ENCODE results near the gene POU6F2. TPM values are rescaled to one million over a fixed set of nuclear protein-coding genes. Genes with fewer than 3 reads are reported as not detected.

POU6F2 gene
- total and polyA plus RNA-seq, 2 donors (not counting 1 experiment from before 2014, with no cell fraction given): 0.47 TPM; not detected in 1

DNA sequence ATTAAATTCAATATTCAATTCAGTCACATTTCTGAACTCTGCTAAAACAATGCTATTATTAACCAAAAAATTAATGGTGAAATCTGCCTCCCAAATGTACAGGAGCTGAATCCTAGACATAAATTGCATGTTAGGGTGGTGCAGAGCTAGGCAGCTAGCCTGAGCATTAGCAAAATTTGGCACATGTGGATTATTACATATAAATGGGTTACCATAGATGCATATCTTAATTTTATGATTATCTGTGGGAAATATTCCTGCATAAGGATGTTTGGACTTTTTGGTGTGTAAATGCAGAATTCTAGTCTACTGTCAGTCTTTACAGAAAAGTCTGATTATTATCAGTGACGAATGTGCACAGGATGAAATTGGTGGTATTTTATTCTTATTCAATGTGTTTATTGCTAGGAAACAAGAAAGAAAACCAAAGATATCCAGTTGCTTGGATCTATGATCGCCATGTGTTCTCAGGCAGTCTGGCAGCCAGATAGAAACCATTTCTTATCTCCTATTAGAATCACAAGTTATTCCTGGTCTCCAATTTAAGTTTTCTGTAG, 150.7 kb downstream of the POU6F2 start:
- no peak overlapping the region for H3K27ac ChIP-seq (ENCODE audit: low read length in 2 of 2)
- ChIA-PET CTCF (no interaction called here), POLR2A (no interaction called here)
- no peaks in the 10 kb centered on the region for H3K36me3 ChIP-seq (replicated peaks in 1 of 2; ENCODE audit: control extremely low read depth in 1 of 2, control insufficient read depth in 1 of 2, extremely low read depth in 1 of 2, insufficient read depth in 2 of 2, low read length in 1 of 2)
- peaks cover 23% of the 10 kb centered on the region for H3K27me3 Mint-ChIP-seq
- H4K20me1 ChIP-seq (ENCODE audit: control insufficient read depth, insufficient read depth, low read length, poor library complexity, severe bottlenecking): no peaks in the 10 kb centered on the region
- intact Hi-C loops (cut with micrococcal nuclease): no loop called here
- H3K4me1 ChIP-seq (ENCODE audit: control insufficient read depth in 2 of 2, insufficient read depth in 2 of 2, low read length in 2 of 2): no peaks in the 10 kb centered on the region
- no peak overlapping the region for H3K27ac Mint-ChIP-seq
- WGBS (ENCODE audit: insufficient coverage): 60% methylated on average over 1 of the region's 2 CpGs
- ATAC-seq (ENCODE audit: low read depth) (no peak), DNase-seq (no peak)
- H3K4me3 Mint-ChIP-seq: no peak overlapping the region
- no peak overlapping the region for H3K9ac ChIP-seq (ENCODE audit: low read length)
- H3K4me1 Mint-ChIP-seq: peaks cover 3% of the 10 kb centered on the region
- no peak overlapping the region for H2AFZ ChIP-seq (ENCODE audit: insufficient read depth, low read depth, low read length, poor library complexity, severe bottlenecking)
- no peaks in the 10 kb centered on the region for H3K27me3 ChIP-seq (replicated peaks in 1 of 4; ENCODE audit: control extremely low read depth in 1 of 4, control insufficient read depth in 3 of 4, insufficient read depth in 4 of 4, low read length in 3 of 4)
- H3K4me3 ChIP-seq (ENCODE audit: control extremely low read depth in 1 of 5, extremely low read depth in 1 of 5, insufficient read depth in 1 of 5, low read depth in 2 of 5, low read length in 4 of 5): no peak overlapping the region
- no peaks in the 10 kb centered on the region for H3K79me2 ChIP-seq (ENCODE audit: control insufficient read depth, insufficient read depth, low read length)
- H3K9me3 ChIP-seq (ENCODE audit: control extremely low read depth in 1 of 3, control insufficient read depth in 2 of 3, insufficient read depth in 1 of 3, low read length in 2 of 3): no peaks in the 10 kb centered on the region
- no peaks in the 10 kb centered on the region for H3K9me3 Mint-ChIP-seq (ENCODE audit: insufficient read depth)
- no peak overlapping the region for H3K4me2 ChIP-seq (replicated peaks; ENCODE audit: low read depth, low read length, poor library complexity, severe bottlenecking)
- TF ChIP-seq EZH2 (IDR thresholded peaks at IDR 0.05; ENCODE audit: borderline replicate concordance, insufficient read depth, low read depth, low read length, poor library complexity, severe bottlenecking): no peak
- TF ChIP-seq, protein P1, sequence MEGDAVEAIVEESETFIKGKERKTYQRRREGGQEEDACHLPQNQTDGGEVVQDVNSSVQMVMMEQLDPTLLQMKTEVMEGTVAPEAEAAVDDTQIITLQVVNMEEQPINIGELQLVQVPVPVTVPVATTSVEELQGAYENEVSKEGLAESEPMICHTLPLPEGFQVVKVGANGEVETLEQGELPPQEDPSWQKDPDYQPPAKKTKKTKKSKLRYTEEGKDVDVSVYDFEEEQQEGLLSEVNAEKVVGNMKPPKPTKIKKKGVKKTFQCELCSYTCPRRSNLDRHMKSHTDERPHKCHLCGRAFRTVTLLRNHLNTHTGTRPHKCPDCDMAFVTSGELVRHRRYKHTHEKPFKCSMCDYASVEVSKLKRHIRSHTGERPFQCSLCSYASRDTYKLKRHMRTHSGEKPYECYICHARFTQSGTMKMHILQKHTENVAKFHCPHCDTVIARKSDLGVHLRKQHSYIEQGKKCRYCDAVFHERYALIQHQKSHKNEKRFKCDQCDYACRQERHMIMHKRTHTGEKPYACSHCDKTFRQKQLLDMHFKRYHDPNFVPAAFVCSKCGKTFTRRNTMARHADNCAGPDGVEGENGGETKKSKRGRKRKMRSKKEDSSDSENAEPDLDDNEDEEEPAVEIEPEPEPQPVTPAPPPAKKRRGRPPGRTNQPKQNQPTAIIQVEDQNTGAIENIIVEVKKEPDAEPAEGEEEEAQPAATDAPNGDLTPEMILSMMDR (IDR thresholded peaks at IDR 0.05): no peak

DNA sequence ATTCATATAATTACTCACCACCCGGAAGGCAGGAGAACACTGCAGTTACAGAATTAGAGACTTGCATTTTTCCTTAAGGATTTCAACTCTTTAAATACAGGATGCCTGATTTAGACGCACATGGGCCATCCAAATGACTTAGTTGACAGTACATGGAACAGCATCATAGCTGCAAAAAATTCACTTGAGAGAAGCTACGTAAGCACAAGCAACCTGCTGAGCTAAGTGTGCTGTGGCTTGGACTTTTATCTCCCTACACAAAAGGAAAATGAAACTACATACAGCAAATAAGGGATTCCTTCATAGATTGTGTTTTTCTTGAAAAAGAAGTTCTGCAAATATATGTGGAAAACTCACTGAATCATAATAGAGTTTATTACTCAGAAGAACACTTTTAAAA, 152.6 kb downstream of the POU6F2 start:
- Histone ChIP-seq H3K27ac (ENCODE audit: low read length in 2 of 2) (no peak overlapping the region), H3K4me1 (ENCODE audit: control insufficient read depth in 2 of 2, insufficient read depth in 2 of 2, low read length in 2 of 2) (no peaks in the 10 kb centered on the region), H4K20me1 (ENCODE audit: control insufficient read depth, insufficient read depth, low read length, poor library complexity, severe bottlenecking) (no peaks in the 10 kb centered on the region), H3K4me3 (ENCODE audit: control extremely low read depth in 1 of 5, extremely low read depth in 1 of 5, insufficient read depth in 1 of 5, low read depth in 2 of 5, low read length in 4 of 5) (no peak overlapping the region), H3K27me3 (replicated peaks in 1 of 4; ENCODE audit: control extremely low read depth in 1 of 4, control insufficient read depth in 3 of 4, insufficient read depth in 4 of 4, low read length in 3 of 4) (no peaks in the 10 kb centered on the region), H3K4me2 (replicated peaks; ENCODE audit: low read depth, low read length, poor library complexity, severe bottlenecking) (no peak overlapping the region), H3K9ac (ENCODE audit: low read length) (no peak overlapping the region), H3K9me3 (ENCODE audit: control extremely low read depth in 1 of 3, control insufficient read depth in 2 of 3, insufficient read depth in 1 of 3, low read length in 2 of 3) (no peaks in the 10 kb centered on the region), H2AFZ (ENCODE audit: insufficient read depth, low read depth, low read length, poor library complexity, severe bottlenecking) (no peak overlapping the region), H3K79me2 (ENCODE audit: control insufficient read depth, insufficient read depth, low read length) (no peaks in the 10 kb centered on the region), H3K36me3 (replicated peaks in 1 of 2; ENCODE audit: control extremely low read depth in 1 of 2, control insufficient read depth in 1 of 2, extremely low read depth in 1 of 2, insufficient read depth in 2 of 2, low read length in 1 of 2) (no peaks in the 10 kb centered on the region)
- CTCF ChIA-PET: no interaction called here
- no peak for ATAC-seq (ENCODE audit: low read depth)
- intact Hi-C loops (cut with micrococcal nuclease): no loop called here
- WGBS (ENCODE audit: insufficient coverage): 83% methylated on average over 1 of the region's 3 CpGs
- H3K4me1 Mint-ChIP-seq: peaks cover 3% of the 10 kb centered on the region
- H3K27ac Mint-ChIP-seq: no peak overlapping the region
- no peak for DNase-seq
- no peaks in the 10 kb centered on the region for H3K9me3 Mint-ChIP-seq (ENCODE audit: insufficient read depth)
- TF ChIP-seq, protein P1 (IDR thresholded peaks at IDR 0.05): no peak
- TF ChIP-seq EZH2 (IDR thresholded peaks at IDR 0.05; ENCODE audit: borderline replicate concordance, insufficient read depth, low read depth, low read length, poor library complexity, severe bottlenecking): no peak
- H3K27me3 Mint-ChIP-seq: peaks cover 22% of the 10 kb centered on the region
- H3K4me3 Mint-ChIP-seq: no peak overlapping the region
- POLR2A ChIA-PET: no interaction called here
